ENCODE data around the gene HS3ST3A1. TPM values are rescaled to one million over a fixed set of nuclear protein-coding genes. Genes with fewer than 3 reads are reported as not detected.

HS3ST3A1 gene
- total and polyA plus RNA-seq, 2 donors from 2014 or later, result 1.2 to 2.2 TPM

GRCh38 chr17:13646969-13647542, 45.3 kb upstream of the HS3ST3A1 start:
- intact Hi-C loops (cut with DNase I), result no loop called here
- Histone ChIP-seq H3K4me1 (ENCODE audit: control insufficient read depth in 2 of 3, insufficient read depth in 2 of 3, low read depth in 1 of 3, low read length in 3 of 3) (no peaks in the 10 kb centered on the region), H3K27ac (ENCODE audit: low read depth in 2 of 2, low read length in 2 of 2) (no peak overlapping the region), H3K9me3 (ENCODE audit: control insufficient read depth in 2 of 3, insufficient read depth in 1 of 3, low read length in 3 of 3) (no peaks in the 10 kb centered on the region), H3K27me3 (ENCODE audit: control insufficient read depth, insufficient read depth, low read length) (no peaks in the 10 kb centered on the region), H3K36me3 (ENCODE audit: control insufficient read depth in 2 of 3, insufficient read depth in 3 of 3, low read length in 3 of 3) (no peaks in the 10 kb centered on the region), H3K4me3 (ENCODE audit: low read length in 3 of 3) (no peak overlapping the region), H3K9ac (ENCODE audit: low read length in 3 of 3) (no peak overlapping the region)
- FAIRE-seq (no peak), DNase-seq (no peak)
- no peak for TF ChIP-seq CTCF (IDR thresholded peaks at IDR 0.05; ENCODE audit: borderline replicate concordance, extremely low read depth, insufficient read depth)

- no peak for TF ChIP-seq CTCF (IDR thresholded peaks at IDR 0.05; ENCODE audit: borderline replicate concordance, extremely low read depth, insufficient read depth)
- intact Hi-C loops (cut with DNase I), result no loop called here
- FAIRE-seq (no peak), DNase-seq (no peak)
- H3K27ac ChIP-seq (ENCODE audit: low read depth in 2 of 2, low read length in 2 of 2), result no peak overlapping the region
- H3K27me3 ChIP-seq (ENCODE audit: control insufficient read depth, insufficient read depth, low read length), result no peaks in the 10 kb centered on the region
- no peaks in the 10 kb centered on the region for H3K36me3 ChIP-seq (ENCODE audit: control insufficient read depth in 2 of 3, insufficient read depth in 3 of 3, low read length in 3 of 3)
- H3K4me1 ChIP-seq (ENCODE audit: control insufficient read depth in 2 of 3, insufficient read depth in 2 of 3, low read depth in 1 of 3, low read length in 3 of 3), result no peaks in the 10 kb centered on the region
- H3K4me3 ChIP-seq (ENCODE audit: low read length in 3 of 3), result no peak overlapping the region
- no peak overlapping the region for H3K9ac ChIP-seq (ENCODE audit: low read length in 3 of 3)
- no peaks in the 10 kb centered on the region for H3K9me3 ChIP-seq (ENCODE audit: control insufficient read depth in 2 of 3, insufficient read depth in 1 of 3, low read length in 3 of 3)
These were observed 44.7 kb upstream of the HS3ST3A1 start for GRCh38 chr17:13646411-13646810.

- Histone ChIP-seq H3K4me3 (ENCODE audit: low read length in 3 of 3) (no peak overlapping the region), H3K27ac (ENCODE audit: low read depth in 2 of 2, low read length in 2 of 2) (no peak overlapping the region), H3K4me1 (ENCODE audit: control insufficient read depth in 2 of 3, insufficient read depth in 2 of 3, low read depth in 1 of 3, low read length in 3 of 3) (no peaks in the 10 kb centered on the region), H3K36me3 (ENCODE audit: control insufficient read depth in 2 of 3, insufficient read depth in 3 of 3, low read length in 3 of 3) (no peaks in the 10 kb centered on the region), H3K9ac (ENCODE audit: low read length in 3 of 3) (no peak overlapping the region), H3K27me3 (ENCODE audit: control insufficient read depth, insufficient read depth, low read length) (no peaks in the 10 kb centered on the region), H3K9me3 (ENCODE audit: control insufficient read depth in 2 of 3, insufficient read depth in 1 of 3, low read length in 3 of 3) (no peaks in the 10 kb centered on the region)
- TF ChIP-seq CTCF (IDR thresholded peaks at IDR 0.05; ENCODE audit: borderline replicate concordance, extremely low read depth, insufficient read depth), result no peak
- DNase-seq, result no peak
- intact Hi-C loops (cut with DNase I), result no loop called here
- FAIRE-seq, result no peak
These were observed 41.5 kb upstream of the HS3ST3A1 start for GRCh38 chr17:13643180-13643579.

- no peak for FAIRE-seq
- DNase-seq, result peak in 1 of 5 donors; percentile 2
- Histone ChIP-seq H3K9me3 (ENCODE audit: control insufficient read depth in 2 of 3, insufficient read depth in 1 of 3, low read length in 3 of 3) (no peaks in the 10 kb centered on the region), H3K9ac (ENCODE audit: low read length in 3 of 3) (no peak overlapping the region), H3K27me3 (ENCODE audit: control insufficient read depth, insufficient read depth, low read length) (no peaks in the 10 kb centered on the region), H3K27ac (ENCODE audit: low read depth in 2 of 2, low read length in 2 of 2) (no peak overlapping the region), H3K4me3 (ENCODE audit: low read length in 3 of 3) (no peak overlapping the region), H3K36me3 (ENCODE audit: control insufficient read depth in 2 of 3, insufficient read depth in 3 of 3, low read length in 3 of 3) (no peaks in the 10 kb centered on the region), H3K4me1 (ENCODE audit: control insufficient read depth in 2 of 3, insufficient read depth in 2 of 3, low read depth in 1 of 3, low read length in 3 of 3) (no peaks in the 10 kb centered on the region)
- TF ChIP-seq CTCF (IDR thresholded peaks at IDR 0.05; ENCODE audit: borderline replicate concordance, extremely low read depth, insufficient read depth), result no peak
- intact Hi-C loops (cut with DNase I), result no loop called here
These were observed 40.5 kb upstream of the HS3ST3A1 start for GRCh38 chr17:13642188-13642587.
